Measurements from ENCODE around the gene ZBTB11.
"Not testable (repeated sequence)": the region's sequence is repeated elsewhere in the genome, so short reads cannot be mapped to it uniquely, and the experiment has no call there.

- TF ChIP-seq CTCF (IDR thresholded peaks at IDR 0.05; ENCODE audit: insufficient read depth, low read length); POLR2AphosphoS5 (IDR thresholded peaks at IDR 0.05; ENCODE audit: low read depth); REST (IDR thresholded peaks at IDR 0.05; ENCODE audit: insufficient replicate concordance, low read depth); GABPA (IDR thresholded peaks at IDR 0.05; ENCODE audit: low read depth); SPI1 (IDR thresholded peaks at IDR 0.05; ENCODE audit: borderline replicate concordance, low read depth): not testable (repeated sequence)
Measured at GRCh38 chr3:101691685-101692671, 15.0 kb upstream of the ZBTB11 start.
